AG04449 (cell line): ENCODE data around the gene NUDT17.
"Not testable (repeated sequence)": the region's sequence is repeated elsewhere in the genome, so short reads cannot be mapped to it uniquely, and the experiment has no call there.

Experiments used
- CTCF ChIA-PET: fragments of 350-600 bp; formaldehyde crosslinking; extraction: SDS; loops from one replicate; lab custom pipeline; 2021; ENCODE audit warnings: antibody characterized with exemption; lab: Yijun Ruan, JAX
- POLR2A ChIA-PET: fragments of 400-600, 350-600 bp; formaldehyde crosslinking; extraction: SDS; loops from one replicate; lab custom pipeline; 2020; ENCODE audit warnings: antibody characterized with exemption, inconsistent platforms; lab: Yijun Ruan, JAX
- DNase-seq: peaks from one replicate; pipeline ENCODE4 v3.0.0-alpha.2; 2010; ENCODE audit warnings: low read depth, low spot score
- H3K4me3 ChIP-seq: 2 replicates; pipeline ENCODE4 v1.5.1; 2011; ENCODE audit warnings: low read depth, mild to moderate bottlenecking, control low read depth, low read length
- CTCF ChIP-seq: IDR thresholded peaks from one replicate; pipeline ENCODE4 v1.5.1; 2011; ENCODE audit warnings: mild to moderate bottlenecking, moderate library complexity, low read length, control low read depth, inconsistent platforms; ENCODE audit not compliant: insufficient read depth; ENCODE audit errors: missing control alignments

NUDT17 gene

GRCh38 chr1:145806844-145807243, 38.6 kb upstream of the NUDT17 start:
- CTCF ChIA-PET: interaction anchor here (3.2 kb wide), 1 partner anchor 38 kb away, joined by 9 read pairs; the partner anchor contains the start of gene NUDT17
- TF ChIP-seq CTCF: no peak
- no peak for DNase-seq
- H3K4me3 ChIP-seq: no peak overlapping the region
- POLR2A ChIA-PET: no interaction called here

GRCh38 chr1:145812977-145813810, 32.2 kb upstream of the NUDT17 start:
- DNase-seq, CTCF ChIA-PET, H3K4me3 ChIP-seq, POLR2A ChIA-PET: not testable (repeated sequence)

- DNase-seq: peak; percentile 36
- POLR2A ChIA-PET, CTCF ChIA-PET, H3K4me3 ChIP-seq: not testable (repeated sequence)
Observed at GRCh38 chr1:145818095-145818494, 27.3 kb upstream of the NUDT17 start.

GRCh38 chr1:145822779-145823331, 22.6 kb upstream of the NUDT17 start:
- peak overlapping the region; percentile 36 for H3K4me3 ChIP-seq
- CTCF ChIA-PET, DNase-seq, POLR2A ChIA-PET: not testable (repeated sequence)

GRCh38 chr1:145823565-145824498, 21.6 kb upstream of the NUDT17 start, which contains the start of the genes POLR3C and RNF115:
POLR3C (plus strand) TSS chr1:145824200; CDS start chr1:145825777, 1,577 bp downstream.
RNF115 (minus strand) TSS chr1:145824095; CDS start chr1:145823873, 222 bp downstream.
- H3K4me3 ChIP-seq: peak within 1 kb of the TSS; percentile 82
- peak; percentile 36 for DNase-seq
- ChIA-PET CTCF (interaction anchor here (0.8 to 8.6 kb wide), 4 partner anchors 23 to 103 kb away, joined by 3 to 136 read pairs (median 8); partner anchors contain the start of gene NUDT17), POLR2A (interaction anchor here (0.5 to 1.7 kb wide), 6 partner anchors 22 to 110 kb away, joined by 3 to 17 read pairs (median 6); partner anchors contain the start of genes NUDT17 and PIAS3)
- TF ChIP-seq CTCF: no peak

- ChIA-PET CTCF (interaction anchor here (0.8 to 8.6 kb wide), 6 partner anchors 10 to 104 kb away, joined by 3 to 136 read pairs (median 5); partner anchors contain the start of gene NUDT17), POLR2A (interaction anchor here (0.6 to 1.7 kb wide), 4 partner anchors 21 to 96 kb away, joined by 5 to 17 read pairs (median 7); partner anchors contain the start of genes NUDT17 and PIAS3)
- peak overlapping the region; percentile 82 for H3K4me3 ChIP-seq
- DNase-seq: no peak
- TF ChIP-seq CTCF: no peak
Observed at GRCh38 chr1:145824499-145824842, 21.0 kb upstream of the NUDT17 start.

GRCh38 chr1:145826030-145826429, 19.4 kb upstream of the NUDT17 start:
- TF ChIP-seq CTCF: no peak
- ChIA-PET POLR2A (no interaction called here), CTCF (interaction anchor here (0.9 to 8.6 kb wide), 6 partner anchors 21 to 190 kb away, joined by 3 to 136 read pairs (median 4); partner anchors contain the start of gene NUDT17)
- no peak for DNase-seq
- no peak overlapping the region for H3K4me3 ChIP-seq
